ENCODE results near the gene AREG. TPM values are rescaled to one million over a fixed set of nuclear protein-coding genes. Genes with fewer than 3 reads are reported as not detected.

AREG gene
- total and polyA plus RNA-seq, 5 experiments from 2014 or later = 0.47 to 9.0 (median 0.98) TPM

DNA sequence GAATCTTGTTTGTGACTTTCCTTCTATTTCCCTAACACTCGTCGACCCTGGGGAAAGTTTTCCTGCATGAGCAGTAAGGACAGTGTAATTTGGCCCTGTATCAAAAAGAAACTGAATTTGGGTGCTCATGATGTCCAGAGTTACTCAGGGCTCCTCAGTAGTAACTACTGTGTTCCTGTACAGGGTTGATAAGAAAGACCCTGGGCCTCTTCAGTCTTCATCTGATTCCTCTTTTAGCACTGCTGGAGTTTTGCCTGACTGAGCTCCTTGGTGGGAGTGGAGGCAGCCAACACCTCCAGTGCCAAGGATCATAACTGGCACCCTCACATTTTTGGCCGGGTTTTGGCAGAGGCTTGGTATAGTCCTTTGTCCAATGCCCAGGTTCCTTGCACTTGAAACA lies 7.1 kb upstream of the AREG start:
- Mint-ChIP-seq H3K27ac (no peak overlapping the region), H3K4me1 (no peaks in the 10 kb centered on the region), H3K4me3 (no peak overlapping the region), H3K27me3 (peaks cover 0 to 5% (median 0%) of the 10 kb centered on the region in 5 donors), H3K9me3 (no peaks in the 10 kb centered on the region), H3K36me3 (no peaks in the 10 kb centered on the region)
- POLR2A ChIA-PET = no interaction called here
- ATAC-seq (no peak), DNase-seq (no peak)

DNA sequence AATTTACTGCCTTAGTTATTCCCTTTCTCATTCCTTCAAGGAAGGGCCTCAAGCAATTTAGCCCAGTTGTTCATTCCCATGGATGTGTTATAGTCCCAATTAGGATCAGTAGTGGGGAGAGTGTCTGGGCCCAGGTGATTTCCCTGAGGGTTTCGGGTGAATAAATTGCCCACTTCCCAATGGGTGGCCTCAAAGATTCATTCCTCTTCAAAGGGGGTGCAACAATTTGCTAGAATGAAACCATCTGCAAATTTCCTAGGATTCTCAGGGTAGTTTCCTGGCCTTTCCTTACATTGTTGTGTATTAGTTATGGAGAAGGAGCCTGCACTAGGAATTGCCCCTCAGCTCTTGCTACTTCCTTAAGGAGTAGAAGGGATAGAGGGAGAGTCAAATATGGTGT lies 6.3 kb upstream of the AREG start:
- ATAC-seq = no peak
- no peak overlapping the region for H3K27ac Mint-ChIP-seq
- no peaks in the 10 kb centered on the region for H3K36me3 Mint-ChIP-seq
- no peaks in the 10 kb centered on the region for H3K9me3 Mint-ChIP-seq
- POLR2A ChIA-PET = no interaction called here
- peaks cover 0 to 2% (median 0%) of the 10 kb centered on the region in 5 donors for H3K27me3 Mint-ChIP-seq
- no peaks in the 10 kb centered on the region for H3K4me1 Mint-ChIP-seq
- no peak overlapping the region for H3K4me3 Mint-ChIP-seq
- DNase-seq = no peak

DNA sequence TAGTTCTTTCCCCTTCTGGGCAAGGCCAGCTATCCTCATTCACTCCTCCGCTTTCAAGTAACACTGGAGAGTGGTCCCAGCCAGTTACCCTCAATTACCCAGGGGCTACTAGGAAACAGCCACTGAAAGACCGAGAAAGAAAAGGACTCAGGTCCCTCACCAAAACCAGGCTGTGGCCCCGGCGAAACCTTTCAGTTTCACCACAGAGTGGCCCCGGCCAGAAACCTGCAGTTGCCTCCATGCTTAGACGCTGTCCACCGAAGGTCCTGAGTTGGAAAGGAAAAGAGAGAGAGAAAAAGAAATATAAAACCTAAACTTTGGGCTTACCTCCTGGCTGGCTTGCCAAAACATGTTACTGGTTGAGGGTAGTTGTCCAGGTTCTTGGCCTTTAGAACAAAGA lies 5.0 kb upstream of the AREG start:
- Mint-ChIP-seq H3K27me3 (no peaks in the 10 kb centered on the region), H3K4me1 (peaks cover 0 to 8% (median 3%) of the 10 kb centered on the region in 4 donors), H3K27ac (no peak overlapping the region), H3K4me3 (no peak overlapping the region), H3K36me3 (no peaks in the 10 kb centered on the region), H3K9me3 (no peaks in the 10 kb centered on the region)
- POLR2A ChIA-PET = no interaction called here
- DNase-seq (no peak), ATAC-seq (no peak)

DNA sequence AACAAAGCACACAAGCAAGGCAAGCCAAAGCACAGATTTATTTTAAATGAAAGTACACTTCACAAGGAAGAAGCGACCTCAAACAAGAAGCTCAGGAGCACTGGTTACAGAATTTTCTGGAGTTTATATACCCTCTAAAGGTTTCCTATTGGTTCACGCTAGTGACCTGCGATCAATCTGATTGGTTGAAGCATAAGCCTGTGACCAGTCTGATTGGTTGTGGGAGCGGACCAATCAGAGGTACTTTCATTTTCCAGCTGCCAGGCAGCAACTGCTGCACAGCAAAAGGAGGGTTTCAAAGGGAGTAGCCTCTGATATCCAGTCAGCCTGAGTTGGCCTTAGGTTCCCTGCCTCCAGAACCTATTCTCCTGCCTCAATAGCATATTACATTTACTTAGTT lies 4.6 kb upstream of the AREG start:
- no peaks in the 10 kb centered on the region for H3K36me3 Mint-ChIP-seq
- H3K4me3 Mint-ChIP-seq = no peak overlapping the region
- H3K27ac Mint-ChIP-seq = no peak overlapping the region
- peaks cover 3 to 9% (median 7%) of the 10 kb centered on the region in 4 donors for H3K4me1 Mint-ChIP-seq
- no peaks in the 10 kb centered on the region for H3K27me3 Mint-ChIP-seq
- POLR2A ChIA-PET = no interaction called here
- ATAC-seq (no peak), DNase-seq (no peak)
- no peaks in the 10 kb centered on the region for H3K9me3 Mint-ChIP-seq

DNA sequence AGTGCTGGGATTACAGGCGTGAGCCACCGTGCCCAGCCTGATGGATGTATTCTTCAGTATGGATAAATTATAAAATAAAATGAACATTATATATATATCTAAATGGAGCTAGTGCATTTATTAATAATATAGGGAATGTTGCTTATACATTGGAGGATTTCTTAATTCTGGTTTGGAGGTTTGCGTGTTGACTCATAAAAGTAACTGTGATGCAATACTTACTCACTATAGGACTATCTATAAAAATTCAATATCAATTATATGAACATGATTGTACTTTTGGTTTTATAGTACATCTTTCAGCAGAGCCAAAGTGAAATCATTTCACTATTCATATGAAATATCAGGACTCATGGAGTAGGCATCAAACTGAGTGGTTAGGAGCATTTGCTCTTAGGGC lies 3.2 kb upstream of the AREG start:
- POLR2A ChIA-PET = no interaction called here
- Mint-ChIP-seq H3K27me3 (no peaks in the 10 kb centered on the region), H3K27ac (no peak overlapping the region), H3K9me3 (no peaks in the 10 kb centered on the region), H3K36me3 (no peaks in the 10 kb centered on the region), H3K4me1 (peaks cover 4 to 15% (median 10%) of the 10 kb centered on the region in 4 donors), H3K4me3 (no peak overlapping the region)
- ATAC-seq (no peak), DNase-seq (no peak)

DNA sequence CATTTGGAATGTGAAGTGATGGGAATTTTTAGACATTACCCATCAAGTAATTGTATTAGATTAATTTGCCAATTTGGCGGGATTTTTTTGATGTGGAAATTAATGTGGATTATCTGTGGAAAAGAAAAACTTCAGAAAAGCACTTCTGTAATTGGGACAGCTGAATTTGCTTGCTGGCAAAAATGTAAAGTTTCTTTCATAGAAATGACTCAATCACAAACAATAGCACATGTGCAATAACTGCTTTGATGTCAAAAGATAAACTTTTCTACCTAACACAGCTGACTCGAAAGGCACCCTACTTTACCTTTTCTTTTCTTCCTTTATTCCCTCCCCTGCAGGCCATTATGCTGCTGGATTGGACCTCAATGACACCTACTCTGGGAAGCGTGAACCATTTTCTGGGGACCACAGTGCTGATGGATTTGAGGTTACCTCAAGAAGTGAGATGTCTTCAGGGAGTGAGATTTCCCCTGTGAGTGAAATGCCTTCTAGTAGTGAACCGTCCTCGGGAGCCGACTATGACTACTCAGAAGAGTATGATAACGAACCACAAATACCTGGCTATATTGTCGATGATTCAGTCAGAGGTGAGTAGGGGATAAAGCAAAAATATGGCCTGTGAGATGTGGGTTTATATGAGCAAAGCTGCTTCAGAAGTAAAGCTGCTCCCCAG lies 1.4 kb downstream of the AREG start:
- Mint-ChIP-seq H3K4me1 (peaks cover 4 to 15% (median 10%) of the 10 kb centered on the region in 4 donors), H3K4me3 (peak overlapping the region in 3 of 10 donors; percentile 14 to 53 (median 52)), H3K27ac (peak overlapping the region in 4 of 10 donors; percentile 12 to 46 (median 30)), H3K27me3 (peaks cover 0 to 4% (median 2%) of the 10 kb centered on the region in 5 donors), H3K36me3 (peaks cover 0 to 8% (median 4%) of the 10 kb centered on the region in 3 donors), H3K9me3 (no peaks in the 10 kb centered on the region)
- DNase-seq (no peak), ATAC-seq (no peak)
- POLR2A ChIA-PET = no interaction called here

DNA sequence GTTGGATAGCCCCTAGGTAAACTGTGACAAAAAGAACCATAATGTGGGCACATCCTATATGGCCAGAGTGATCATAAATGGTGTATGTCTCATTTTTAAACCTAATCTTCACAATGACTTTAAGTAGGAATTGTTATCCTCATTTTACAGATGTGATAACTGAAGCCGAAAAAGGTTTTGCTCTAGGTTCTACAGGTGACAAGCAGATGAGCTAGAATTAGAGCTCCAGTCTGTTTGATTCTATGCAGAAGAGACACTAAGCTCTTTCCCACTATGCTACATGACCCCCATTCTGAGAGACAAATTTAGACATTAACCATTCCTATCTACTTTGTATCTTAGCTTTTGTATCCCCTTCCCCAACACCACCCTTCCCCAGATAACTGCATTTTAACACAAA lies 2.0 kb downstream of the AREG start:
- DNase-seq = no peak
- no peak for ATAC-seq
- Mint-ChIP-seq H3K27ac (no peak overlapping the region), H3K36me3 (peaks cover 0 to 9% (median 4%) of the 10 kb centered on the region in 3 donors), H3K4me1 (peaks cover 4 to 15% (median 10%) of the 10 kb centered on the region in 4 donors), H3K4me3 (no peak overlapping the region), H3K9me3 (no peaks in the 10 kb centered on the region), H3K27me3 (peaks cover 0 to 4% (median 2%) of the 10 kb centered on the region in 5 donors)
- POLR2A ChIA-PET = no interaction called here

DNA sequence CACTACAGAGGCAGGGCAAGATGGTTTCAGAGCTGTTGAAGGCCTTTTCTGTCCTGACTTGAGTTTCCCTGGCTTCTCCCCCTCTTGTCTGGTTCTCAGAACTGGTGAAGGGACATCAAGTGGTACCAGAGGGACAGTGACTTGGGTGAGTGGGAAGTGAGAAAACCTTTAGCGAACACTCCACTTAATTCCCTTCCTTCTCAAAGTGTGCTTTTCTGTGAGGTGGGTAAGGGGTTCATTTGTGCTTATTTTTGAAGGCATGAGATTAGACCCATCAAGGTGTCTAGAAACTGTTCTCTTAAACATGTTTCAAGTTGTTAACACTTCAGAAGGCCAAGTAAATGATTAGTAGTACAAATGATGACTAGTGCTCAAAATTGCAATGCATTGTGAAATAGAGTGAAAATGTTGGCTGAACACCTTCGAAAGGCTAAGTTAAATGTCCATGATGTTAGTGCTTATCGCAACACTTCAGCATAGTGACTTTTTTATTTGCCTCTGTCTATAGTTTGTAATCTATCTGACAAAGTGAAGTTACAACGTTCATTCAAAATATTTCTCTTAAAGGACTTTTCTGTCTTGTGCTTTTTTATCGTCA lies 2.8 kb downstream of the AREG start:
- no peak for ATAC-seq
- H3K4me3 Mint-ChIP-seq = no peak overlapping the region
- H3K4me1 Mint-ChIP-seq = peaks cover 4 to 15% (median 10%) of the 10 kb centered on the region in 4 donors
- no peak overlapping the region for H3K27ac Mint-ChIP-seq
- H3K27me3 Mint-ChIP-seq = peaks cover 0 to 4% (median 2%) of the 10 kb centered on the region in 5 donors
- H3K9me3 Mint-ChIP-seq = no peaks in the 10 kb centered on the region
- H3K36me3 Mint-ChIP-seq = peaks cover 0 to 9% (median 5%) of the 10 kb centered on the region in 3 donors
- no peak for DNase-seq
- POLR2A ChIA-PET = no interaction called here

DNA sequence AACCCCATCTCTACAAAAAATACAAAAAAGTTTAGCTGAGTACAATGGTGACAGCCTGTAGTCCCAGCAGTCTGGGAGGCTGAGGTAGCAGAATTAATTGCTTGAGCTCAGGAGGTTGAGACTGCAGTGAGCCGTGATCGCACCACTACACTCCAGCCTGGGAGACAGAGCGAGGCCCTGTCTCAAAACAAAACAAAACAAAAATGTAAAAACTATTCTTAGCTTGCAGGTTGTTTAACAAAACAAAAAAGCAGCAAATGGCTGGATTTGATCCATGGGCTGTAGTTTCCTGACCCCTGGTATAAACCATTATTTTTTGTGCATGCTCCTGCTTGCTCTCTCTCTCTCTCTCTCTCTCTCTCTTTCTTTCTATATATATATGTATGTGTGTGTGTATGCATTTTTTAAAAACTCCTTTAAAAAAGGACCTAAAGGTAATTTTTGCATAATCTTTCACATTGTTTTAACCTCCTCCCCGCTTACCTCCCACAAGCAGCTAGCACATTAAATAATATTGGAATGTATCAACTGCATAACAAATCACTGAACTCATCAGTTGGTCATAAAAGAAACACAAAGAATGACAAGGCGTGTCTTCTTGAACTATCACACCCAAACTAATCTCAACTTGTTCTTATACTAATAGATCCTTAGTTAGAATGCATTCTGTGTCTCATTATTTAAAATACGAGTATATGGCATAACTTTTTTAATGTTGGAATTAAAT lies 4.8 kb downstream of the AREG start:
- Mint-ChIP-seq H3K27ac (peak overlapping the region in 1 of 10 donors; percentile 9), H3K4me3 (no peak overlapping the region), H3K9me3 (no peaks in the 10 kb centered on the region), H3K27me3 (peaks cover 0 to 9% (median 2%) of the 10 kb centered on the region in 5 donors), H3K4me1 (peaks cover 4 to 9% (median 6%) of the 10 kb centered on the region in 4 donors), H3K36me3 (peaks cover 4 to 11% (median 10%) of the 10 kb centered on the region in 3 donors)
- DNase-seq (no peak), ATAC-seq (no peak)
- POLR2A ChIA-PET = no interaction called here

DNA sequence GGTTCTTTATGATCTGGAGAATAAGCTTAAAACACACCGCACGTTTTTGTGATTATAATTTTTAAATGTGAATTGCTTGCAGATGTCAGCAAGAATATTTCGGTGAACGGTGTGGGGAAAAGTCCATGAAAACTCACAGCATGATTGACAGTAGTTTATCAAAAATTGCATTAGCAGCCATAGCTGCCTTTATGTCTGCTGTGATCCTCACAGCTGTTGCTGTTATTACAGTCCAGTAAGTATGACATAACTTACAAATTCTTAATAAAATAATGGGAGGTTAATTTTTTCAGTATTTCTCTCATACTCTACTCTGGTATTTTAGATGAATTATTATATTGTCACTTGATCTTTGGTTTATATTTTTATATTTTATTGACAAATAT lies 5.4 kb downstream of the AREG start:
- peaks cover 2 to 7% (median 4%) of the 10 kb centered on the region in 4 donors for H3K4me1 Mint-ChIP-seq
- H3K36me3 Mint-ChIP-seq = peaks cover 4 to 11% (median 10%) of the 10 kb centered on the region in 3 donors
- H3K27me3 Mint-ChIP-seq = peaks cover 0 to 9% (median 2%) of the 10 kb centered on the region in 5 donors
- no peak overlapping the region for H3K4me3 Mint-ChIP-seq
- H3K9me3 Mint-ChIP-seq = no peaks in the 10 kb centered on the region
- no peak overlapping the region for H3K27ac Mint-ChIP-seq
- DNase-seq (no peak), ATAC-seq (no peak)
- POLR2A ChIA-PET = no interaction called here

DNA sequence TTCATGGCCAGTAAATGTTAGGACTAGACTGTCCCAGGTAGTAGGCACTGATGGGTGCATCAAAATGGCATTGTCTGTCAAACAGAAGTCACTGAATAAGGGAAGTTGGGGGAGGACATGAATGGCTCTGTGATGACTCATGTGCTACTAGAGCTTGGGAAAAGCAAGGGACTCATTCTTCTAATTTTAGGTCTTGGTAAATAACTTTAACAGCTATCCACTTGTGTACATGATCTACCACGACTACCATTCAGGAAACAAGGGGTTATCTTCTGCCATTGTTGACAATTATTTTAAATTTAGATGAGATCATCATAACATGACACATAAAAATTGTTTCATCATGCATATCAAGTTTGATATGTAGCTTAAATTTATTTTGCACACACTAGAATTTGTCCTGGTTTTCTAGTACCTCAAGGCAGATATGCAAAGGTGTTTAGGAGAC lies 6.3 kb downstream of the AREG start:
- POLR2A ChIA-PET = no interaction called here
- ATAC-seq = no peak
- H3K4me1 Mint-ChIP-seq = peaks cover 0 to 3% (median 0%) of the 10 kb centered on the region in 4 donors
- H3K36me3 Mint-ChIP-seq = peaks cover 4 to 11% (median 10%) of the 10 kb centered on the region in 3 donors
- peaks cover 0 to under 1% (median 0%) of the 10 kb centered on the region in 9 donors for H3K9me3 Mint-ChIP-seq
- no peak overlapping the region for H3K4me3 Mint-ChIP-seq
- DNase-seq = no peak
- no peak overlapping the region for H3K27ac Mint-ChIP-seq
- peaks cover 0 to 9% (median 2%) of the 10 kb centered on the region in 5 donors for H3K27me3 Mint-ChIP-seq

DNA sequence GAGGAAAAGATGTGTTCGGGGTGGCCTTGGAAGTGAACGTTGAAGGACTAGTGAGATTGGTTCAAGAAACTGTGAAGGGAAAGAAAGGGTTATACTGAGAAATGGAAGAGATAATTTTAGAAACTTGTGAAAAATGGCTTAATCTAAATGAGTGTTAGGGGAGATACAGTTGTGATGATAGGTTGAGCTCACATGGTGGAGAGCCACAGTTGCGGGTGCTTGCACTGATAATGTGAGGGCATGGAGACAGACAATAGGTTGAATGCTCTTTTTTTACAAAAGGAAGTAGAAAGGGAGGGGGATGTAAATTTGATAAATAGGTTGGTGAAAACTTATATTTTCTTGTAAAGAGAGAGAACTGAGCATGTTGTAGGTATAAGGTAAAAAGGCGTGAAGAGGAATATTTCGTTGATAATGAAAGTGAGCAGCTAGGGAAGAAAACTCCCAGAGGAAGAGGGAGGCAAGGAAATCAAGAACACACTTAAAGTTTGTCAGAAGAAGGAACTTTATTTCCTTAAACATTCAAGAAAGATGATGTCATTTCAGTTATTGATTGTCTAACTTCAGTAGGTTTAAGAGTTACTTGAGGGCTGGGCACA lies 8.2 kb downstream of the AREG start:
- Mint-ChIP-seq H3K9me3 (peaks cover 0 to 2% (median 0%) of the 10 kb centered on the region in 9 donors), H3K27ac (no peak overlapping the region), H3K4me1 (no peaks in the 10 kb centered on the region), H3K4me3 (no peak overlapping the region), H3K36me3 (peaks cover 4 to 11% (median 10%) of the 10 kb centered on the region in 3 donors), H3K27me3 (peaks cover 0 to 9% (median 2%) of the 10 kb centered on the region in 5 donors)
- DNase-seq = no peak
- ATAC-seq = no peak
- POLR2A ChIA-PET = no interaction called here
